ENCODE measurements around the gene FAM83E.
"Not testable (repeated sequence)": the region's sequence is repeated elsewhere in the genome, so short reads cannot be mapped to it uniquely, and the experiment has no call there.

Gene FAM83E

DNA sequence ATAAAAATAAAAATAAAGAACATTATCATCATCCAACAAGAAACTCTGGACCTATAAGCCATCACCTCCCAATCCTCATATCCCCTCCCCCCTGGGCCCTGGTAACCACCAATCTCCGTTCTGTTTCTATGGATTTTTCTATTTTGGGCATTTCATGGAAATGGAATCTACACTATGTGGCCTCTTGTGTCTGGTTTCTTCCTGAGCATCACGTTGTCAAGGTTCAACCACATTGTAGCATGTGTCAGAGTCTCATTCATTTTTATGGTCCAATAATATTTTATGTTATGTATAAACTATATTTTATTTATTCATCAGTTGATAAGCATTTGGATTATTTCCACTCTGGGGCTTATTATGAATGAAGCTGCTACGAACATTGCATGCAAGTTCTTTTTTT, 36.0 kb downstream of the FAM83E start:
- DNase-seq (ENCODE audit: low read depth, low spot score), result no peak

DNA sequence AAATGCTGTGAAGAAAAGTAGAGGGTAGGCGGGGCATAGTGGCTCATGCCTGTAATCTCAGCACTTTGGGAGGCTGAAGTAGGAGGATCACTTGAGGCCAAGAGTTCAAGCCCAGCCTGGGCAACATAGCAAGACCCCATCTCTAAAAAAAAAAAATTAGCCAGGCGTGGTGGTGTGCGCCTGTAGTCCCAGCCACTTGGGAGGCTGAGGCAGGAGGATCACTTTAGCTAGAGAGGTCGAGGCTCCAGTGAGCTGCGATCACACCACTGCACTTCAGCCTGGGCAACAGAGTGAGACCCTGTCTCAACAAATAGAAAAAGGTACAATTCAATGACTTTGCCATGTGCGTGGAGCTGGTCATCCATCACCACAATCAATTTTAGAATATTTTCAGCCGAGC, 37.0 kb downstream of the FAM83E start:
- not testable (repeated sequence) for DNase-seq (ENCODE audit: low read depth, low spot score)

DNA sequence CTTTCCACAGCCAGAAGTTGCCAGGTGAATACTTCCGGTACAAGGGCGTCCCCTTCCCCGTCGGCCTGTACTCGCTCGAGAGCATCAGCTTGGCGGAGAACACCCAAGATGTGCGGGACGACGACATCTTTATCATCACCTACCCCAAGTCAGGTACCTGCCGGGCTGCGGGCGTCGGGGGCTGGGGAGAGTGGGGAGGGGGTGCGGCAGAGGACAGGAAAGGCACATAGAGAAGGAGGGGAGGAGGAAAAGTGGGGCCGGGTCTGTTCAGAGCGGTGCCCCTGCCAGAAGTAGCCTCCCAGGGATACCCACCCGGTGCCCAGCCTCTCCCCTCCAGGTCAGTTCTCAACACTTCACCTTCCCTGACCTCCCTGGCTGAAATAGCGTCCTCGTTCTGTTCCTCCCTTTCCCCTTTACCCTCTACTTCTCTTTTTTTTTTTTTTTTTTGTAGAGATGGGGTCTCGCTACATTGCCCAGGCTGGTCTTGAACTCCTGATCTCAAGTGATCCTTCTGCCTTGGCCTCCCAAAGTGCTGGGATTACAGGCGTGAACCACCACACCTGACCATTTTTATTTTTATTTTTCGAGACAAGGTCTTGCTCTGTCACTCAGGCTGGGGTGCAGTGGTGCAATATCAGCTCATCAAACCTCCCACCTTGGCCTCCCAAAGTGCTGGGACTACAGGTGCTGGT, 38.8 kb downstream of the FAM83E start:
- no peak for DNase-seq (ENCODE audit: low read depth, low spot score)

DNA sequence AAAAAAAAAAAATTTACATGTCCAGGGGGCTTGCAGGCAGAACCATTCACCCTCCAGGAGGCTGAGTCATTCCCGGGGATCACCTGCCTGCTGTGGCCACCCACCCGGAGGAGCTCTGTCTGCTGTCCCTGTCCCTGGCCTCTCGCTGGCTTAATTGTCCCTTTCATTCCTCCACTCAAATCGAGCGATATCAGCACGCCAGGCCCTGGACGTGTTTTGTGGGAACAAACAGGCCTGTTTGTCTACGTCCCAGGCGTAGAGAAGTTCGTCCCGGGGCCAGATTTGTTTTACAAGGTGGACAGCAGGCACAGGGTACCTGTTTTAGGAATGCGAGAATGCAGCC, 41.7 kb downstream of the FAM83E start:
- DNase-seq (ENCODE audit: low read depth, low spot score), result no peak

DNA sequence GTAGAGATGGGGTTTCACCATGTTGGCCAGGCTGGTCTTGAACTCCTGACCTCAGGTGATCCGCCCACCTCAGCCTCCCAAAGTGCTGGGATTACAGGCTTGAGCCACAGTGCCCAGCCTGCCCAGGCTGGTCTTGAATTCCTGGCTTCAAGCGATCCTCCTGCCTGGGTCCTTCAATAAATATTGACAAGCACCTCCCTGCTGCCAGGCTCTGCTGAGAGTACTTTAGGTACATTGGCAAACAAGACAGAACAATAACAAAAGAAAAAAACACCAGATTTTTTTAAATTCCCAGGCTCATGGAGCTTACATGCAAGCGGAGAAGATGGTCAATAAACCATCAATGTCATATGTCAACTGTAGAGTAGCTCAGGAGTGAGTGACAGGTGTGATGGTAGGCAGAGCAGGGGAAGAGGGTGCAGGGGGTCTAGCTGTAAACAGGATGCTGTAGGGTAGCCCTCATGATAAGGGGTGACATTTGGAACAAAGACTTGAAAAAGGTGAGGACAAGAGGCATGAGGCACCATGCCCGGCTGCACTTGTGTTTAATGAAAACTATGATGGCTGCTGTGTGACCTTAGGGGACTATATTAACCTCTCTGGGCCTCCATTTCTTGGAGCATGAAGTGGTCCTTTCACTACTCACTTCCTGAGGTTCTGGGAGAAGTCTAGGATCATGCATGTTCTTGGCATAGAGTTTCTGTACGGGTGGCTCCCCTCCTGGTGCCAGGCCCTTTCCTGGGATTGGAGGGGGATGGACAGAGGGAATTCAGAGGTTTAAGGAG, 43.3 kb downstream of the FAM83E start:
- no peak for DNase-seq (ENCODE audit: low read depth, low spot score)

DNA sequence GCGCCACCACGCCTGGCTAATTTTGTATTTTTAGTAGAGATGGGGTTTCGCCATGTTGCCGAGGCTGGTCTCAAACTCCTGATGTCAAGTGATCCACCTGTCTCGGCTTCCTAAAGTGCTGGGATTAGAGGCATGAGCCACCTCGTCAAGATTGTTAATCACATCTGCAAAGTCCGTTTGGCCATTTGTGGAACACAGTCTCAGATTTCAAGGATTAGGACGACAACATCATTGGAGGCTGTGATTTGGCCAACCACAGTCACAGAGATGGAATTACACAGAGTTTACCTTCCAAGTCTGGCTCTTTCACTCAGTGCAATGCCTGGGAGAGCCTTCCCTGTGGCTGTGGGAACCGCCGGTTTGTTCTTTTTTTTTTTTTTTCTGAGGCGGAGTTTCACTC, 45.1 kb downstream of the FAM83E start:
- no peak for DNase-seq (ENCODE audit: low read depth, low spot score)

DNA sequence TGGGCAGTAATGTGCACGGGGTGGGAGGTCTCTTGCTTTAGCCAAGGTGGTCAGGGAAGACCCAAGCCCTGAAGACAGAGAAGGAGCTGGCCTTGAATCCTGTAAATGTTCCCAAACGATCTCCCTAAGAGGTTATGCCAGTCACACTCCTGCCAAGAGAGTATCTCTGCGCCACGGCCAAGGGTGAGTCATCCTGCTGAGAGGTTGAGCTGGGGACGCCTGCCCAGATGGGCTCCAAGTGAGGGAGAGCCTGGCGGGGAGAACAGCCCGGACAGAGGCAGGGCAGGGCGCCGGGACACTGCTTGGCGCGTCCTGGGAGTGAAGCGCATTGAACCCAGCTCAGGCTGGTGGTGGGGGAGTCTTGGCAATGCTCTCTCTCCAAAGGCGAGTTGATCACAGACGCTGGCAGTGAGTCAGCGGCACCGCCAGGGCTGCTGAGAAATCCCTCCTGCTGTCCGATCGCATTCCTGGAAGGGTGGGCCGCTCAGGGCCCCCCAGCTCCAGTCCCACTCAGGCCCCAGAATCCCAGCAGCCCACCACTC, 46.5 kb downstream of the FAM83E start:
- no peak for DNase-seq (ENCODE audit: low read depth, low spot score)

DNA sequence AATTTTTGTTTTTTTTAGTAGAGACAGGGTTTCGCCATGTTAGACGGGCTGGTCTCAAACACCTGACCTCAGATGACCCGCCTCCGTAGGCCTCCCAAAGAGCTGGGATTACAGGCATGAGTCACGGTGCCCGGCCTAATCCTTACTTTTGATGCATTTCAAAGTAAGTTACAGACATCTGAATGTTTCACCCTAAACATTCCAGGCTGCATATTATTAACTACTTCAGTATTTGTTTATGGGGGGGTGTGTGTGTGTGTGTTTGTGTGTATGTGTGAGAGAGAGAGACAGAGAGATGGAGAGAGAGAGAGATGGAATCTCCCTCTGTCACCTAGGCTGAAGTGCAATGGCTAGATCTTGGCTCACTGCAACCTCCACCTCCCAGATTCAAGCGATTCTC, 49.8 kb downstream of the FAM83E start:
- DNase-seq (ENCODE audit: low read depth, low spot score), result no peak
